NCI-H345 (cell line): ENCODE measurements around the gene HPCA.

Experiments used
- DNase-seq: peaks from one replicate; lab custom pipeline; 2025; lab: John Stamatoyannopoulos, UW

Gene HPCA

DNA sequence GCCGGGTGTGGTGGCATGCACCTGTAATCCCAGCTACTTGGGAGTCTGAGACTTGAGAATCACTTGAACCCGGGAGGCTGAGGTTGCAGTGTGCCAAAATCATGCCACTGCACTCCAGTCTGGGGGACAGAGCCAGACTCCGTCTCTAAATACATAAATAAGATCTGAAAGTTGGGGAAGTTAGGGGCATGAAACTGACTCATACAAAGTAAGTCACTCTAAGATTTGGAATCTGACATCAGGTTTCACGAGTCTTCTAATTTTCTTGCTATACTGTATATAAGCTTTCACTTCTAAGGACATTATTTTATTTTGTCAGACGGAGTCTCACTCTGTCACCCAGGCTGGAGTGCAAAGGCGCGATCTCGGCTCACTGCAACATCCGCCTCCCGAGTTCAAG is 48.2 kb downstream of the HPCA start:
- no peak for DNase-seq

DNA sequence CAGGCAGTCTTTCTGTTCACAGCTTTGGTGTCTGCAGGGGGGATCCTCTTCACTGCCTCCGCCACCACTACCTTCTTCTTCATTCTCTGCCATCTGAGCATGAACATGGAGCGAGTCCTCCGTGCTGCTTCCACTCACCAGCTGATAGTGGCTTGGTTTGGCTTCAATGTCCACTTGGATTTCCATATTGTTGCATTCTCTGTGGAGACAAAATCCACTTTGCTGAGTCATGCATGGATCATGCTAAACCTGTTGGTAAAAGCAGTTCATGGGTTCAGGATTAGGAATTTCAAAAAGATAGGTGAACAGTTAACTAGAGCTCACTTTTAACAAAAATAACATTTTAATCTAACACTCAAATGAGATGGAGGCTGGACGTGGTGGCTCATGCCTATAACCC is 50.8 kb downstream of the HPCA start:
- no peak for DNase-seq

DNA sequence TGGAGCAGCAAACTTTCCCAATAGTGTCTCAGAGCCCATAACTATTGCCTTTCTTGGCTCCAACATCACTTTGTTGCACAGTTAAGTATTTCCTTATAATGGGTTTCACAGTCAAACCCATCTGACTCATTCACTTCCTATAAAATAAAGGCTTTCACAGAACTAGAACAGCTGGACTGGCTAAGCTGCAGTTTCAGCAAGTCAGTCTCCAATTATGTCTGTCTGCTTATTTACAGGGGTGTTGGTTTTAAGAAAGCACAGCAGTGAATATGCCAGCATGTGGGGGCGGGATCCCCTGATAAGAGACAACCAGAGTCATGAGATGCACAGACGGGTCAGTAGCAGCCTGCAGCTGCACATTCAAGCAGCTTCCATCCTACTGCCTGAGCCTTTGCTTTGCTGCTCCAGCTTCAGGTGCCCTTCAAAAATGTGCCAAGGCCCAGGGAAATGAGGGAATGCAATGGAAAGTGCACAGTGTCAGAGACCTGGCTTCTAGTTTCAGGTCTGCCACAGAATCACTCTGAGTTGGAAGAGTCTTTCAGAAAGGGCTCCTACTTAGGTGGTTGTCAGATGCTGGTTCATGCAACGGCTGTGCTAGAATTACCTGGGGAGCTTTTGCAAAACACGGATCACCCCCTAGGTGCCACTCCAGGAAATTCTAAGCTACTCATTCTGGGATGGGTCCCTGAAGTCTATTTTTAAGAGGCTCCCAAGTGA is 53.5 kb downstream of the HPCA start:
- no peak for DNase-seq

GRCh38 chr1:32944180-32944579 is 57.9 kb downstream of the HPCA start:
- no peak for DNase-seq
